Lung (tissue), 12 donors: Measurements from ENCODE around the gene CPO. TPM values are rescaled to one million over a fixed set of nuclear protein-coding genes. Genes with fewer than 3 reads are reported as not detected.

Source experiments
- ATAC-seq: fragments of 200-7000 bp; cut with Tn5 transposase; one replicate; pipeline ENCODE4 v1.9.1; 2020; ENCODE audit warnings: moderate number of reproducible peaks; ENCODE audit not compliant: insufficient read depth, low FRiP score
- DNase-seq, 3 donors: peaks; one replicate each; pipeline ENCODE4 v3.0.0-alpha.2; 2013 to 2017
- H3K27ac ChIP-seq, 2 donors: one replicate each; pipeline ENCODE4 v1.5.1; 2013; ENCODE audit warnings: mild to moderate bottlenecking in 2 of 2, moderate library complexity in 2 of 2, control low read depth in 1 of 2, inconsistent platforms in 1 of 2, low read depth in 1 of 2, low read length in 1 of 2
- H3K27me3 ChIP-seq, 3 donors: one replicate each; pipeline ENCODE4 v1.5.1; 2013; ENCODE audit warnings: low read length in 2 of 3; ENCODE audit not compliant: control insufficient read depth in 3 of 3, insufficient read depth in 3 of 3
- H3K36me3 ChIP-seq, 4 donors: one replicate each; pipeline ENCODE4 v1.5.1; 2013; ENCODE audit warnings: low read length in 4 of 4, mild to moderate bottlenecking in 1 of 4, moderate library complexity in 1 of 4; ENCODE audit not compliant: control insufficient read depth in 4 of 4, insufficient read depth in 4 of 4
- H3K4me1 ChIP-seq, 5 donors: one replicate each; pipeline ENCODE4 v1.5.1; 2013; ENCODE audit warnings: low read length in 5 of 5, mild to moderate bottlenecking in 2 of 5, moderate library complexity in 1 of 5; ENCODE audit not compliant: control insufficient read depth in 5 of 5, insufficient read depth in 5 of 5
- H3K4me3 ChIP-seq: one replicate; pipeline ENCODE4 v1.5.1; 2013; ENCODE audit warnings: mild to moderate bottlenecking, control low read depth, moderate library complexity
- H3K9ac ChIP-seq, 2 donors: one replicate each; pipeline ENCODE4 v1.5.1; 2013; ENCODE audit warnings: low read length in 2 of 2, control low read depth in 1 of 2; ENCODE audit not compliant: insufficient read depth in 1 of 2
- H3K9me3 ChIP-seq, 4 donors: one replicate each; pipeline ENCODE4 v1.5.1; 2013; ENCODE audit warnings: low read length in 3 of 4, mild to moderate bottlenecking in 1 of 4, moderate library complexity in 1 of 4; ENCODE audit not compliant: control insufficient read depth in 4 of 4, insufficient read depth in 3 of 4
- WGBS, 2 donors: extraction: QIAGEN DNeasy Blood & Tissue Kit; methylation state at CpG; one replicate each; pipeline ENCODE4 v1.1.7; 2013; 5-methylcytosine and 5-hydroxymethylcytosine counted together
- polyA plus RNA-seq, 2 donors: library from polyadenylated mRNA; stranded (reverse); fragments of 200-250 nt; gene quantifications; one replicate each; pipeline ENCODE4 v1.2.1, GENCODE V29; 2013
- total RNA-seq, 2 donors: library from RNA; depleted of rRNA in 1 of 2; stranded (reverse); fragments of >200 nt in 1 of 2; gene quantifications; one replicate each; pipeline ENCODE4 v1.2.1, GENCODE V29; 2014 to 2021
- TF ChIP-seq, protein P1 (sequence below): IDR thresholded peaks from 2 replicates; pipeline ENCODE4 v1.5.1; 2012; ENCODE audit warnings: mild to moderate bottlenecking; ENCODE audit errors: control extremely low read depth, extremely low read depth
- donor health status: control.
- donor health status: control.
- donor health status: Bipolar disorder and iron deficiency.
- donor health status: healthy.
- donor health status: DM: yes; HTN: yes; CAD: no.

CPO gene
- total and polyA plus RNA-seq, 4 donors = 0.07 to 0.20 (median 0.14) TPM; not detected in 1

DNA sequence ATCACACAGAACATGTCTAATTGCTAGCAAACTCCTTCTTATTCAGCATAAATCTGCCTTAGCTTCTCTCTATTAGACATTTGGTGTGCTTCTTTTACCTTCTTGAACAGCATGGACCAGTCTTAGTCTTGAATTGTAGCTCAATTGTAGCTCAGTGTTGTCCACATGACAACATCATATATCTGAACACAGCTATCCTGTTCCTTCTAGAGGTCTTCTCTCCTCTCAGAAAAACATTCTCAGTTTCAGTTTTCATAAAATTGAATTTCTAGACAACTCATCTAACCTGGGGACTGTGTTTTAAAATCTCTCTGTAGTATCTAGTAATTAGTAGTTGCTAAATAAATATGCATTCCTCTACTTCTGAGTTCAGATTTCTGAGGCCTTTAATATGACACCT lies 47.6 kb downstream of the CPO start:
- no peak overlapping the region for H3K9ac ChIP-seq
- H3K4me1 ChIP-seq = peaks cover 0 to 8% (median 6%) of the 10 kb centered on the region in 5 donors
- no peaks in the 10 kb centered on the region for H3K9me3 ChIP-seq
- TF ChIP-seq, protein P1, sequence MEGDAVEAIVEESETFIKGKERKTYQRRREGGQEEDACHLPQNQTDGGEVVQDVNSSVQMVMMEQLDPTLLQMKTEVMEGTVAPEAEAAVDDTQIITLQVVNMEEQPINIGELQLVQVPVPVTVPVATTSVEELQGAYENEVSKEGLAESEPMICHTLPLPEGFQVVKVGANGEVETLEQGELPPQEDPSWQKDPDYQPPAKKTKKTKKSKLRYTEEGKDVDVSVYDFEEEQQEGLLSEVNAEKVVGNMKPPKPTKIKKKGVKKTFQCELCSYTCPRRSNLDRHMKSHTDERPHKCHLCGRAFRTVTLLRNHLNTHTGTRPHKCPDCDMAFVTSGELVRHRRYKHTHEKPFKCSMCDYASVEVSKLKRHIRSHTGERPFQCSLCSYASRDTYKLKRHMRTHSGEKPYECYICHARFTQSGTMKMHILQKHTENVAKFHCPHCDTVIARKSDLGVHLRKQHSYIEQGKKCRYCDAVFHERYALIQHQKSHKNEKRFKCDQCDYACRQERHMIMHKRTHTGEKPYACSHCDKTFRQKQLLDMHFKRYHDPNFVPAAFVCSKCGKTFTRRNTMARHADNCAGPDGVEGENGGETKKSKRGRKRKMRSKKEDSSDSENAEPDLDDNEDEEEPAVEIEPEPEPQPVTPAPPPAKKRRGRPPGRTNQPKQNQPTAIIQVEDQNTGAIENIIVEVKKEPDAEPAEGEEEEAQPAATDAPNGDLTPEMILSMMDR = no peak
- no peak overlapping the region for H3K27ac ChIP-seq
- DNase-seq = no peak
- H3K27me3 ChIP-seq = no peaks in the 10 kb centered on the region
- no peak for ATAC-seq
- no peak overlapping the region for H3K4me3 ChIP-seq
- no peaks in the 10 kb centered on the region for H3K36me3 ChIP-seq

DNA sequence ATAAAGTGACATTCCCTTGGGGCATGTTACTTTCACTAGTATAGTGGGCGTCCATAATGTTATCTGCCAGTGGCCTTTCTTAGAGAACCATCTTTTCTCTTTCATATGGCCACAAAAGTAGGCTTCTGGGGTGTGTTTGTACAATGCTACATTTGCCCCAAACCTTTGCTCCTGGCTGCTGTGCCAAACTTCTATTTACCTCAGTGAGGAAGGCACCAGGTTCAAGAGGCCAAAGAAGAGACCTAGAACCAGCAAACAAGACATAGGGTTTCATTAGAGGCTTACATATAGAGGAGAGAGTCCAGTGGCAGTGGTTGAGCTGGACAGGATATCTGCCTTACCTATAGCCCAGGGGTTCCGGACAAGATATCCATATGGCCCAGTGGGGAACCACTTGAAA lies 48.5 kb downstream of the CPO start:
- H3K9ac ChIP-seq = no peak overlapping the region
- DNase-seq (no peak), ATAC-seq (no peak)
- no peak overlapping the region for H3K4me3 ChIP-seq
- no peaks in the 10 kb centered on the region for H3K27me3 ChIP-seq
- peaks cover 0 to 5% (median 4%) of the 10 kb centered on the region in 5 donors for H3K4me1 ChIP-seq
- H3K9me3 ChIP-seq = no peaks in the 10 kb centered on the region
- TF ChIP-seq, protein P1 = no peak
- 92 to 97% methylated on average over 2 of the region's 2 CpGs for WGBS, 2 donors
- H3K36me3 ChIP-seq = no peaks in the 10 kb centered on the region
- no peak overlapping the region for H3K27ac ChIP-seq

DNA sequence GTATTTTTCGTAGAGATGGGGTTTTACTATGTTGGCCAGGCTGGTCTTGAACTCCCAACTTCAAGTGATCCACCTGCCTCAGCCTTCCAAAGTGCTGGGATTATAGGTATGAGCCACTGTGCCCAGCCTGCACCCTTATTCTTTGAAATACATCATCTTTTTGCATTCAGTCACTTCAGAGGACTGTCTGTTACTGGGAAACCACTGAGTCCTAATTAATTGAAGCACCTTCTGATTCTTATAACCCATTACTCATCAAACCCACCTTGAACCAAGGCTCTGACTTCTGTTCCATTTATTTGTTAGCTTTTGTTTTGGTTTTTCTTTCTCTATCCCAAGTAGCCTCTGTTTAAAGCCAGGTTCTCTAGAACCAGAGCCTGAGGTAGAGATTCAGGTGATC lies 49.6 kb downstream of the CPO start:
- ATAC-seq (no peak), DNase-seq (no peak)
- no peaks in the 10 kb centered on the region for H3K27me3 ChIP-seq
- TF ChIP-seq, protein P1 = no peak
- H3K9ac ChIP-seq = no peak overlapping the region
- H3K27ac ChIP-seq = no peak overlapping the region
- H3K36me3 ChIP-seq = no peaks in the 10 kb centered on the region
- WGBS, 2 donors = 88 to 95% methylated on average over 1 of the region's 1 CpG
- no peak overlapping the region for H3K4me3 ChIP-seq
- H3K9me3 ChIP-seq = no peaks in the 10 kb centered on the region
- H3K4me1 ChIP-seq = peaks cover 0 to 5% (median 0%) of the 10 kb centered on the region in 5 donors

DNA sequence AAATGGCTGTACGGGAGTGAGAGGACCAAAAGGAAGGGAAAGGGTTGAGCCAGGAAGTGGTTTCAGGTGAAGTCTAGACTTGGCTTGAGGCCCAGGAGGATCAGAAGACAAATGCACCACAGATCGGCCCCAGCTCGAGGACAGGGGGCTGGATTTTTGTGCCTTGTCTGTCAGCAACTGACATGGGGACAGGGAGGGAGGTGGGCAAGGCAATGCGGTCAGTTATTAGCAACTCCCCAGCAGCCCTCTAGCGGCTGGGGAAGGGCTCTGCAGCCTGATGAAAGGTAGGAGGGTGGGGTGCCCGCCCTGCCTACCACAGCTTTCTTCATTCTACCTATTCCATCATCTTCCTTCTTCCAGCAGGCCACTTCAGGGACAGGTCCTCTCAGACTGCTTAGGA lies 50.0 kb downstream of the CPO start:
- ATAC-seq (no peak), DNase-seq (peak in 2 of 3 donors; percentile 12 to 20)
- H3K9me3 ChIP-seq = no peaks in the 10 kb centered on the region
- TF ChIP-seq, protein P1 = peak; percentile 24
- peaks cover 0 to 5% (median 0%) of the 10 kb centered on the region in 5 donors for H3K4me1 ChIP-seq
- H3K36me3 ChIP-seq = no peaks in the 10 kb centered on the region
- no peak overlapping the region for H3K27ac ChIP-seq
- 14 to 26% methylated on average over 6 of the region's 6 CpGs for WGBS, 2 donors
- H3K27me3 ChIP-seq = no peaks in the 10 kb centered on the region
- no peak overlapping the region for H3K9ac ChIP-seq
- H3K4me3 ChIP-seq = no peak overlapping the region
